Measurements from ENCODE around the gene VOPP1.
A peak's percentile ranks its signal among the peaks of the same experiment; 100 is the strongest.
"Not testable (repeated sequence)": the region's sequence is repeated elsewhere in the genome, so short reads cannot be mapped to it uniquely, and the experiment has no call there.

Gene VOPP1

GRCh38 chr7:55527307-55527706 lies 45.0 kb downstream of the VOPP1 start:
- peak; percentile 62 for DNase-seq

DNA sequence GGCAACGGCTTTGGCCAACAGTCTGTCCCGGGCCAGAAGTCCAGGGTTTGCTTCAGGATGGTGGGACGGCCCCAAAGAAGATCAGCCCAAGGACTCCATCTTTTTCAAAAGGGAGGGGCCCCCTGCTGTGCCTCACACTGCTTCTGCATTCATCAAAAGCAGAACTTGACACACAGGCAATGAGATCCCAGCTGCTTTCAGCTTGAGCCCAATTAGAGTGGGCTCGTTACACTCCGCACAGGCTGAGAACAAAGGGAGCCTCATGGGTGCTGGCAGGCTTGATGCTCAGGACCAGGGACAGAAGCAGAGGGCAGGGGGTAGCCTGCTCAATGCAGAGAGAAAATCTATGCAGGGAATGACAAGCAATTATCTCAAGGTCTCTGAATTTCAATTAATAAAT lies 45.5 kb downstream of the VOPP1 start:
- DNase-seq, result peak; percentile 84

DNA sequence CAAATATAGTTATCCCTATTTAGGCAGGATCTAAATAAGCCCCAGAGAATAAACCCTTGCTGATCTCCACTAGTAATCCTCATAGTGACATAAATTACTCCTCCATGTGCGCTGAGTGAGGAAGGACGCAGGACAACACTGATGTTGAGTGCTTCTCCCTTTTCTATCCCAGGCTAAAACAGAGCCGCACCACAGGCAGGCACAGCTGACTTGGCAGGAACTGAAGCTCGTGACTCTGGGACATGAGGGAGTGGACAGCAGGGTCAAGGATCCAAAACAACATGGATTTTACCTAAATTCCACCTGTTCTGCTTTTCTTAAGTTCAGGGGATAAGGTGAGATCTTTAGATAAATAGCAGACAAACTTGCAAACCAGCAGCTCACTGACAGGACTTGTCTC lies 46.0 kb downstream of the VOPP1 start:
- no peak for DNase-seq

DNA sequence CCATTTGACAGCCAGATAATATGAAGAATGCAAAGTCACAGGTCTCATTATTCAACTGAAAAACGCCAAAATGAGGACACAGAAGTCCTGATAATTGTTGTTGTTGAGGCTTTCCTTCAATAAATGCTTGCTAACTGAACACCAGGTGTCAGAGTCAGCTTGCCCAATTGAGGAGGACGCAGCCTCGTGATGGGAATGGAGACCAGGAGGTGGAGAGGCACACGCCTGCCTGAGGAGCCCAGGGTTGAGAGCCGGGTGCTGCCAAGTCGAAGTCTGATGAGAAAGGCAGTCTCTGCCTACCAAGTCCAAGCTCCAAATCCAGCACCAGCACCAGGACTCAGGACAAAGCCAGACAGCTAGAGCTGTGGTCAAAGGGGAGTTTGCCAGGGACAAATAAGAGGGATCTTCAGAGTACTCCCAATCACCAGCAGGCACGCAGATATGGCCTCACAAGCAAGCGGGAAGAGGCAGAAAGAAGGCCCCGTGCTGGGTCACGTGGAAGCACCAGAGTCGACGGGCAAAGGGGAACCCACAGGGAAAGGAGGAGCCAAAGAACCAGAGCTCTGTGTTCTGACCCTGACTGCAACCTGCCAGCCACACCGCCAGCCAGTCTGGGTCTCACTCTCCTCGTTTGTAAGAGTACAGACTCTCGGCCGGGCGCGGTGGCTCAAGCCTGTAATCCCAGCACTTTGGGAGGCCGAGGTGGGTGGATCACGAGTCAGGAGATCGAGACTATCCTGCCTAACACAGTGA lies 47.6 kb downstream of the VOPP1 start:
- DNase-seq, result peak; percentile 3

DNA sequence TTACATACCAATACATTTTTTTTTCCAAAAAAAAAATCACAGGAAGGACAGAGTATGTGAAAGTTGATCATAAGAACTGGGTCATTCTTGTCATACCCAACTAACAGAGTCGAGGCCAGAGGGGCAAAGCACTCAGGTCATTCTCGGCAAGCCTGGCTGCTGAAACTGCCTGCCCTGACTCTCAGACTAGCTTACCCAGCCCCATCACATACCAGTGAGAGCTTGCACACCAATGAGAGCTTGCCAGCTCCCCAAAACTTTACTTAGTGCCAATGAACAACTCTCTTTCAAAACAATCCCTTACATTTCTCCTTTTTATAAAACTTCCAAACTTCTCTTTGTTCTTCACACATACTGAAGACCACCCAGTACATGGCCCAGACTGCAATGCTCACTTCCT lies 48.9 kb downstream of the VOPP1 start:
- DNase-seq, result no peak

DNA sequence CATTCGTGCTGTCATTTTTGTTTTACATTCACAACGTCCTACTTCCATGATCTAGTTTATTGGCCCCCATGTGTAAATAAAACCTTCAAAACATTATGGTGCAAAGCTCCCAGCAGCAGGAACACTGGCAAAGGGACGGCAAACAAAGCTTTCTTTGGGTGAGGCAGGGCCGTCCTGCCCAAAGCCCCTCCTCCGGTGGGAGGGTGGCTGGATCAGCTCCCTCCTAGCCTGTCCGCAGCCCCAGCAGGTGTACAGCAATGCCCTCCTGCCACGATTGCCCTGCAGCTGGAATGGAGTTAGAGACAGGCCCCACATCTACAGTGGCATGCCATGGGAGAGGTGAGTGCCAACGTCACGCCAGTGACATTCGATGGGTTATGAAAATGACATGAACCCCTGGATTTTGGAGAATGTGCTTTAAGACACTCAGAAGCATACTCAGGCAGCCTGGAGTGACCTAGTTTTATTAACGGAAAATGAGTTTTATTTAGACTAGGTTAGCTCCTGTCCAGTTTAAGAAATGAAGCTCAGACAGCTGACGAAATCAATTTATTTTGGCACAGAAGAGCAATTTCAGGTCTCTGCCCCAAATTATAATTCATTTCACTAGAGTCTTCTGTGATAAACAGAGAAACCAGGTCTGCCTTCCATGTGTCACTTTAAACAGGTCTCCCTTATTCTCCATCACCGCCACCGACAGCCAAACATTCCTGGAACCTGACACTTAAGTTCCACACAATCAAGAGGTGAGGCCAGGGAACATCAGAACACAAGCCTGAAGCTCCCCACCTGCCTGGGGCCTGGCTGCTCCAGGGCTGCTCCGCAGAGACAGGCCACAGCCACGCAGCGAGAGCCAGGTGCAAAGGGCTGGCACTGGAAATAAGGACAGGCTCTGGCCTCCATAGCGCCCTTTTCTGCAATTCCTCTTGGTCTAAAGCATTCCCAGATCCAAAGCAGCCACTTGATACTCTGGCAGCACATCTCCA lies 50.1 kb downstream of the VOPP1 start:
- DNase-seq, result no peak

DNA sequence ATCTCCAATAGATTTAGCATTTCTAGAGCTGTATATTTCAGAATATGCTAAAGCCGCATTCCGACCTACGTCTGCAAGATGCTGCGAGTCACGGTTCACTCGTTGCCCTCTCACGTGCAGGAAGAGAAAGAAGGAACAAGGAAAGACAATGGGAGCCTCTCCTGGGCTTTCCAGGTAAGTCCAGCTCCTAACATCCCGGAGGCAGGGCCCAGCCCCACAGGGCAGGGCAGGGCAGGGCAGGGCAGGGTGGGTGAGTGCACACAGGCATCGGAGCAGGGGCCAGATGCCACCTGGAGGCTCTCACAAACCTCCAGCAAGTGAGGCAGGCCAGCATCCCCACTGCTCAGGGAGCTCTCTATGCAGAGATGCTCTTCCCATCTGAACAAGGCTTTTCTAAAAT lies 50.8 kb downstream of the VOPP1 start:
- DNase-seq, result no peak

- no peak for DNase-seq
These were observed 51.7 kb downstream of the VOPP1 start for GRCh38 chr7:55520426-55521140.

DNA sequence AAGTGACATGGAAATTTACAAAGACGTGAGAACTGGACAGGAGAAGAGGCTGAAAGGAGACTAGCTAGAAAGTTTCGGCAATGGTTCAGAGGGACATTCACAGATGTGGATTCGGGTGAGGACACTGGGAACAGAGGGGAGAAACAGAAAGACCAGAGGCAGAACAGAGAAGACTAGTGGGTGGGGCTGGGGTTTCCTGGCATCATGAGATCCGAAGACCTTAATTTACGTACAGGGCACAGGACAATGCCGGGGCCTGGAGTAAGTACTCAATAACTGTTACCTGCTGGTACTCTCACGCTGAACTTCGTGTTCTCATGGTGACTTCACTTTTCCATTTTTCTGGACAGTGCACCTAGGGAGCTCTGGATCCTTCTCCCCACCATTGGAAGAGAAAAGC lies 53.5 kb downstream of the VOPP1 start:
- DNase-seq, result no peak

DNA sequence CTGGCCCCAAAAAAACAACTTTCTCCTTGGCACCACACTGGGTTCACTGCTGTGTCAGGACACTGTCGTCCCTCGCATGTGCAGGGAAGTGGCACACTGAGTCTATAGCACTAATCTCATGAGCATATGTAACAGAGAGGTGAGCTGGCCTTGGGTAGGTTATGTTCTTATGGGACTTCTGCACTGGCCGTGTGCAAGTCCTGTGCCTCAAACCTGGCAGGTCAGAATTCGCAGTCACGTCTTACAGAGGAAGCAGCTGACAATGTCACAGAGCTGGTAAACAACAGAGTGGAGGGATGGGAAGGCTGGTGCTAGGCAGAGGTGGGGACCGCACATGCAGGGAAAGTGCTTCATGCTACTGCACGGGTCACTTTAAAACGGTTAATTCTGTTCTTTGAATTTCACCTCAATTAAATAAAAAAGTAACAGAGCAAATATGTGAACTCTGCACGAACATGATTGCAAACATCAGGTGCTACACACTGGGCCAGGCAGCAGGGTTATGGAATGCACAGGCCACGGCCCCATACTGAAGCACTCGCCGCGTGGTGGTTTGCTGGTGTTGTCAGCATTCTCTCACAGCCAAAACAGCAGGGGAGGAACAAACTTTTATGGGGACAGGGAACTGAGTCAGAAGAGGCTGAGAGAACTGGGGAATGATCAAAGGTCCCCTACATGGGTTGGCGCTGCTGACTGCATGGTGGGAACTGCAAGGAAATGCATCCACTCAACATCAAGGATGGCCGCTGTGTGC lies 54.2 kb downstream of the VOPP1 start:
- DNase-seq, result no peak

DNA sequence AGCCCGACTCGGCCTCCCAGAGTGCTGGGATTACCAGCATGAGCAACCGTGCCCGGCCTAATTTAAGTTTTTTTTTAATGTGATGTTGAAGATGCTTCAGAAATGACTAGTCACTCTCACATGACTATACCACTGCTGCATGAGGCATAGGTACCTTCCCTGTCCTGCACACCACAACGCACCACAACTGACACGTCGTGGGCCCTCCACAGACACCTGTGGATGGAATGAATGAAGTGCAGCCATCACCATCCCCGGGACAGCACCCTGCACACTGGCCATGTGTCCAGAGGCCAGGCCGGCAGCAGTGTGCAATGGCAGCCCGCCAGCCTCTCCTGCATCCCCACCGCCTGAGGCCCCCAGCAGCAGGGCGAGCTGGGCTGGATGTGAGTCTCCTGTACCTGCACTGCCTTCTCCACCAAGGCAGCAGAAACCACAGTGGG lies 55.1 kb downstream of the VOPP1 start:
- no peak for DNase-seq

GRCh38 chr7:55516409-55516808 lies 55.9 kb downstream of the VOPP1 start:
- DNase-seq, result no peak

DNA sequence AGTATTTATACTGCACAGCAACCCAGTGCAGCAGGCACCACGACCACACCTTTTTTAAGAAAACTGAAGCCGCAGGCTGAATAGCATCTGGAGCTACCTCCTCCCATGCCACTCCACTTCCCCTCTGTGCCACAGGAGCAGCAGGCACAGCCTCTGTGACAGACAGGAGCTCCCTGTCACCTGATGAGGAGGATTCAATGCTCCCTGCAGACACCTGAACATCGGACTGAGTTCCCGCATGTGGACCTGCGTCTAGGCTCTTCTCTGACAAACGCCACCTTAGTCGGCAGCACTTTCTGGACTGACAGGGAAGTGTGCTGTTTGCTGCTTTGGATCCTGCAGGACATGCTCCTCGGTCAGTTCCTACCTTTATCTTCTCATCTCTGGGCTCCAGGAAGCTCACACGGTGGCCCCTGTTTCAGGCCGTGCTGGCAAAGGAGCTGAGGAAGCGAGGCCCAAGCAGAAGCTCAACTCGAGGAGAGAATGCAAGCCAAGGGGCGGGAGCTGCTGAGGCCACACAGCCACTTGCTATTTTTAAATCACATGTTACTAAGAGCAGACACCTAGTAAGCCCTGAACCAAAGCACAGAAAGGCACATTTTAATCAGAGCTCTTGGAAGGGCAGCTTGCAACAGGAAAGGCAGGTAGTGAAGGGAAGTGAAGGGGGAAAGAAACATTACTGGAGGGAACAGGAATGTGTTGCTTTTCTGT lies 56.6 kb downstream of the VOPP1 start:
- no peak for DNase-seq

- no peak for DNase-seq
These were observed 57.6 kb downstream of the VOPP1 start for GRCh38 chr7:55514546-55515265.

- DNase-seq, result no peak
These were observed 58.4 kb downstream of the VOPP1 start for GRCh38 chr7:55513868-55514267.

DNA sequence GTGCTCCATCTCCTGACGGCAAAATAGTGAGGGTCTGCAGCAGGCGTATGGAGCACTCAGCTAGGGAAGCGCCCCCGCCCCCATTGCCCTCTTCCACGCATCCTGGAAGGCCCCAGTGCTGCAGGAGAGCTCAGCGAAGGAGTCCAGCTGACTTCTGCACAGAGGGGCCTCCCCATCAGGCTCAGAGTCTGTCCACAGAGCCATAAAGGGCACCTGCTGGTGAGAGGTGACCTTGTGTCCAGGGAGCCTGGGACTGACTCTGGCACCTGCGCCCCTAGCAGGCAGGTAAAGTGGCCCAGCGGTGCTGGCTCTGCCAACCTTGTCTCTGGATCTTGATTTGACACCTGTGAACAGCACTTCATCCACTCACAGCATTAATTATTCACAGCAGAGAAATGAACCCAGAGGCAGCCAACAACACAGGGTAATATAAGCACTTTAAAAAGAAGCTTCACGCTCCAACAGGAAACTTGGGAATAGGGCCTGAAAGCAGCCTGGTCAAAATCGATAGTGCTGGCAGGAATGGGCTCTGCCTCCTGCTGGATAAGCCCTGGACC lies 59.6 kb downstream of the VOPP1 start:
- DNase-seq, result no peak

GRCh38 chr7:55510621-55511020 lies 61.7 kb downstream of the VOPP1 start:
- DNase-seq, result no peak

- not testable (repeated sequence) for DNase-seq
These were observed 62.1 kb downstream of the VOPP1 start for GRCh38 chr7:55510206-55510605.

DNA sequence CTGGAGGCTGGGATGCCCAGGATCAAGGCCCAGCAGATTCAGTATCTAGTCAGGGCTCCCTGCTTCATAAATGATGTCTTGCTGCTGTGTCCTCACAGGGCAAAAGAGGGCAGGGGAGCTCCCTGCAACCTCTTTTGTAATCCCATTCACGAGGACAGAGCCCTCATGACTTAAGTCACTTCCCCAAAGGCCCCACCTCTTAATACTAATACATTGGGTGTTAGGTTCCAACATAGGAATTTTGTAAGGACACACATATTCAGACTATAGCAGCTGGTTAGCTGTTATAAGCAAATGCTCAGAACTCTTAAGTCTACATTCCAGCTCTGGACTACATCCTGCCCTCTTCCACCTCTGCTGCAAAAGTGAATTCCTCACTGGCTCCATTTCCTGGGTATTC lies 63.0 kb downstream of the VOPP1 start:
- DNase-seq, result no peak

DNA sequence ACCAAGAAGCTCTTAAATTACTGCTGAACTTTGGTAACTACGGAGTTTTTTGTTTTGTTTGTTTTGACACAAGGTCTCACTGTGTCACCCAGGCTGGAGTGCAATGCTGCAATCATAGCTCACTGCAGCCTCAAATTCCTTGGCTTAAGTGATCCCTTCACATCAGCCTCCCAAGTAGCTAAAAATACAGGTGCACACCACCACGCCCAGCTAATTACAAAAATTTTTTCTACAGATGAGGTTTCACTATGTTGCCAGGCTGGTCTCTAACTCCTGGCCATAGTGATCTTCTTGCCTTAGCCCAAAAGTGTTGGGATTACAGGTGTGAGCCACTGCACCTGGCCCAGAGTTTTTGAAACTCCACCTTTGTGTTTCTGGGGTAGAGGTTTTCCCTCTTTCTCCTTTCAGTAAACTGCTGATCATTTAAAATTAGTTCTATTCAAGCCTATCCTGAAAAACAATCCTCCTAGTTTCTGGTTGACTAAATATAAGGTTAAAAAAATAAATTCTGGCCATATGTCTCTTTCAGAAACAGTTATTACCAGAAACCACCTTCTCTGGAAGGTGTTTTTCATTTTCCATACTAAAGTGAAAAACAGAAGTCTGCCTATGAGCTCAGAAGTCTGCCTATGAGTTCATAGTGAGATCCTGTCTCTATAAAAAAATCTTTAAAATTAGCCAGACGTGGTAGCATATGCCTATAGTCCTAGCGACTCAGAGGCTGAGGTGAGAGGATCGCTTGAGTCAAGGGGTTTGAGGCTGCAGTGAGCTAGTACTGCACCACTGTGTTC lies 63.9 kb downstream of the VOPP1 start:
- no peak for DNase-seq
